GM10266 (cell line): ENCODE results near the gene SFRP2.

Experiments
- DNase-seq: peaks from one replicate; pipeline ENCODE4 v3.0.0; 2012; ENCODE audit errors: extremely low spot score
- TF ChIP-seq, protein P1 (sequence below): IDR thresholded peaks from 2 replicates; pipeline ENCODE4 v1.5.1; 2012; ENCODE audit warnings: mild to moderate bottlenecking, low read depth; ENCODE audit not compliant: control insufficient read depth, insufficient read depth; ENCODE audit errors: missing control alignments

Gene SFRP2

DNA sequence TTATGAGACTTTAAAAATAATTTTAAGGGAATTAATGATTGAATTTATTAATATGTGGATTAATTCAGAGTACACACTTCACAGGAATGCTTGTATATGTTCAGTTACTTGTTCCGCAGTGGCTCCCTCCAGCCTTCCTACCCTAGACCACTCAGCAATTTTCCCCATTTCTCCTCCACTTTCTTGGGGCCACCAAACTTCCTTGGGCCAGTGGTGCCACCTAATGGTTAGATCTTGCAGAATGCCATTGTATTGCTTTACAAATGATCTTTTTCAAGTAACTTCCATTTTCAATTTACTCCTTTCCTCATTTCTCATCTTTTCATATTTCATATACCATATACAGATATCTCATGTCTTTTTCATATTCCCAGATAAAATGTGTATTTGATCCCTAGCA is 25.5 kb downstream of the SFRP2 start:
- TF ChIP-seq, protein P1, sequence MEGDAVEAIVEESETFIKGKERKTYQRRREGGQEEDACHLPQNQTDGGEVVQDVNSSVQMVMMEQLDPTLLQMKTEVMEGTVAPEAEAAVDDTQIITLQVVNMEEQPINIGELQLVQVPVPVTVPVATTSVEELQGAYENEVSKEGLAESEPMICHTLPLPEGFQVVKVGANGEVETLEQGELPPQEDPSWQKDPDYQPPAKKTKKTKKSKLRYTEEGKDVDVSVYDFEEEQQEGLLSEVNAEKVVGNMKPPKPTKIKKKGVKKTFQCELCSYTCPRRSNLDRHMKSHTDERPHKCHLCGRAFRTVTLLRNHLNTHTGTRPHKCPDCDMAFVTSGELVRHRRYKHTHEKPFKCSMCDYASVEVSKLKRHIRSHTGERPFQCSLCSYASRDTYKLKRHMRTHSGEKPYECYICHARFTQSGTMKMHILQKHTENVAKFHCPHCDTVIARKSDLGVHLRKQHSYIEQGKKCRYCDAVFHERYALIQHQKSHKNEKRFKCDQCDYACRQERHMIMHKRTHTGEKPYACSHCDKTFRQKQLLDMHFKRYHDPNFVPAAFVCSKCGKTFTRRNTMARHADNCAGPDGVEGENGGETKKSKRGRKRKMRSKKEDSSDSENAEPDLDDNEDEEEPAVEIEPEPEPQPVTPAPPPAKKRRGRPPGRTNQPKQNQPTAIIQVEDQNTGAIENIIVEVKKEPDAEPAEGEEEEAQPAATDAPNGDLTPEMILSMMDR, result peak; percentile 31
- no peak for DNase-seq

DNA sequence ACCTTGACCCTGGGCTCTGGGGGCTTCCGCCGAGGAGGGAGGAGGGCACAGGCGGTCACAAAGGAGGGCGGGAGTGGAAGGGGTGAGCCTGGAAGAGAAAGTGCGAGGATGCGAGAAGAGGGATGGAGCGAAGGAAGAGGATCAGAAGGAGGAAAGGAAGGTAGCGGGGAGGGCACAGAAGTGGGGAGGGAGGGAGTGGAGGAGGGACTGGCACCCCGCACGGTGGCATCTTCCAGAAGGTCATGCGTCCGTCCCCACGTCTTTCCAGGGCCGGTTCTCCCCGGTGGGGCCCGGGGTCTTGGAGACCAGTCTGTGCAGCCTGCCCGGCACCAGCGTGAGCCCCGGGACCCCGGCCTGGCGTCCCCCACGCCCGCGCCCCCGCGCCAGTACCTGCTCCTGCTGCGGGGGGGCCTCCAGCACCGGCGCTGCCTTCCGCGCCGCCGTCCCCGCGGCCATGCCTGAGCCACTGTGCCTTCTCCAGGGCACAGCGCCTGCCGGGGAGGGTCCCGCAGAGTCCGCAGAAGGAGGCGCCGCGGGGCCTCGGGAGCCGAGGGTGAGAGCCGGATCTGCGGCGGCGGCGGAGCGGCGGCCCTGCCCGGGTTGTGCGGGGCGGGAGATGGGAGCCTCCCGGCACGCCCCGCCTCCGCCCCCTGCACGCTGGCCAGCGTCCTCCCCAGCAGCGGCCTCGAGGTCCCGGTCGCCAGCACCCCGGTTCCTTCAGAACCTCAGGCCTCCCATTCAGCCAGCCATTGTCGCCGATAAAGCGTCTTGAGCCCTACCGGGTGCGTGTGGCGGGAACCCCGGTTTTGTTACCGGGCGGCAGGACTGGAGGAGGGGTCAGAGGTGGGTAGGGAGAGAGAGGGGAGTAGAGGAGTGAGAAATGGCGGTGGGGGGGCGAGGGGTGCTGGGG is 29.2 kb downstream of the SFRP2 start, which contains the start of gene RNF175:
Gene RNF175, minus strand, starts transcription at position 618 of the 910 bp plus-strand sequence. Its CDS starts 162 bp downstream, at position 456.
- TF ChIP-seq, protein P1, result no peak
- DNase-seq, result no peak

DNA sequence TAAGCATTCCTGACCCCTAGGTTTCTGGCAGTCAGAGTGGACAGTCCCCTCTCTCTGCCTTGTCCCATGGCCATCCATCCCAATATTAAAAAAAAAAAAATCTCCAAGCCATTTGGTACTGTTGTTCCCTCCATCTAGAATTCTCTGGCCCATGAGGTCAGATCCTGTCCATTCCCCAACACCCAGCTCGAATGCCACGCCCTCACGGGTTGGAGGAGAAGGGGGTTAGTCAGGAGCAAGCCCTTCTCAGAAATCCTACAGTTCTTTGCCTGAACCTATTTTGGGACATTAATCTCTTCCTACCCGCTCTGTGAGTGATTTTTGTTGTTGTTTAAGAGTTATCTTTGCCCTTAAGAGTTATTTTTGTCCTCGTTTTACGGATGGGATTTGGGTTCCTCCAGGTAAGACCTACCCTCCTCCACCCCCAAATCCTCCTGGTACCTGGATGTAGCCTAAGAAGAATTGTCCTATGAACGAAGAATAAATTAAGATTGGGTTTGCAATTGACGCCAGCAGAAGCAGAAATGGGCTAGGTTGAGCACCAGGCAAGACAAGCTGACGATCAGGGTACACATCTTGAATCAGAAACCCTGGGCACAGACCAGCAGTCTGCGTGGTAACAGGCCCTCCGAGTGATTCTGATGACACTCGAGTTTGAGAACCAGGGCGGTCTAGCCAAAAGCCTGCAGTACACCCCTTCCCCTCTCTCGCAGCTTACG is 30.0 kb downstream of the SFRP2 start:
- TF ChIP-seq, protein P1, result no peak
- DNase-seq, result no peak

DNA sequence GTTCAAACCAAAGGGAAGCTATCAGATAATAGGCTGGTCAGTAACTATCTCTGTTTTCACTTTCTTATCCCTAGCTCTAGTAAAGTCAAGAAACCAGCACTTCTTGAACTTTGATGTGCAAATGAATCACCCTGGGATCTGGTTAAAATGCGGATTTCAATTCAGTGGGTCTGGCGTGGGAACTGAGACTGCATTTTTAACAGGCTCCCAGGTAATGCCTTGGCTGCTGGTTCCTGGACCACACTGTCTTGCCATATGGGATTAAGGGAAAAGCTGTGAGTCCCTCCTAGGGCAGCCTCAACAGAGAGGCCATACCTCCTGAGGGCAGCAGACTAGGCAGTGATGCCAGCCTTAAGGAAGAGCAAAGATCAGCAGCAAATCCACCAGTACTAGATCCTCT is 30.7 kb downstream of the SFRP2 start:
- TF ChIP-seq, protein P1, result no peak
- no peak for DNase-seq

DNA sequence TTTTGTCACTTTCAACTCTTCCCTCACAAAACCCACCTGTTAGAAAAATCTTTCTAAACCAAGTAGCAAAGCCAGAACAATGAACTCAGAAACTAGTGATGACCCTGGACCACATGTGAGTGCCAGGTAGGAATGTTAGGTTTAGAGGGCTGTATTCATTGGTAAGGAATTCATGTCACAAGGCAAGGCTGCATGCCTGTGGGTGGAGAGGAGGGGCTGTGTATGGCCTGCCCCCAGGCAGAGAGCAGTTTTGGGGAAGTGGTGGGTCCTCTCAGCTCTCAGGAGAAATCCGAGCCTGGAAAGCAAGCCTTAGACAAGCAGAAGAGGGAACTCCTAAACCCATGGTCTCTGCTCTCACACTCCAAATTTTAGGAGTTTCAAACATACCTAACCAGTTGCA is 31.5 kb downstream of the SFRP2 start:
- TF ChIP-seq, protein P1, result no peak
- no peak for DNase-seq

DNA sequence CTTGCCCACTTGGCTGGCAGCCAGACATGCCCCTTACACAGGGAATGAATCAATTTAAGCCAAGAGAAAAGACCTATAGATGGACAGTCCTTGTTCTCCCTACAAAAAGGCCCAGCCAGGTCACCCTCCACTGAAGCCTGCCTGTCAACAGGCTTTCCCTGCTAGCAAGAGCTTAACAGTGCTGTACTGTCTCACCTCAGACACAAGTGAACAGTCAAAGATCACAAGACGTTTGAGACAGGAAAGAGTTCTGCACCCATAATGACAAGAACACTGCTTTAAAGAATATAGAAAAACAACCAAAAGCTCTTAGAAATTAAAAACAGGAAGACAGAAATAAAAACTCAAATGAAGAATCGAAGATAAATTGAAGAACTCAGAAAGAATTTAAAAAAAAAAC is 33.7 kb downstream of the SFRP2 start:
- DNase-seq, result no peak
- TF ChIP-seq, protein P1, result no peak
